GM12878 (cell line): ENCODE measurements around the gene SEMA3G. TPM values are rescaled to one million over a fixed set of nuclear protein-coding genes. Genes with fewer than 3 reads are reported as not detected.

Experiments used
- ATAC-seq: fragments of 200-7000 bp; cut with Tn5 transposase; 3 replicates; pipeline ENCODE4 v1.9.1; 2020; ENCODE audit warnings: mild to moderate bottlenecking, moderate library complexity
- BruUV-seq: library from RNA; stranded (reverse); fragments of 400-500 nt; replicated peaks from 2 replicates; lab custom pipeline; 2021; lab: Mats Ljungman, UMichigan
- CTCF ChIA-PET: fragments of 300-600 bp; sonication (Branson Sonifier 250); formaldehyde crosslinking; extraction: SDS; loops from one replicate; lab custom pipeline; 2021; ENCODE audit warnings: inconsistent platforms; lab: Yijun Ruan, JAX
- POLR2A ChIA-PET: fragments of 350-600 bp; formaldehyde crosslinking; extraction: SDS; loops from one replicate; lab custom pipeline; 2021; ENCODE audit warnings: inconsistent platforms; lab: Charles Lee
- RAD21 ChIA-PET: fragments of 300-600 bp; sonication (Branson Sonifier 250); formaldehyde crosslinking; loops from one replicate; lab custom pipeline; 2023; ENCODE audit warnings: antibody characterized with exemption; ENCODE audit not compliant: unreplicated experiment; lab: Charles Lee
- SMC1A ChIA-PET: fragments of 300-600 bp; sonication (Branson Sonifier 250); formaldehyde crosslinking; loops from one replicate; lab custom pipeline; 2023; ENCODE audit not compliant: unreplicated experiment, uncharacterized antibody; lab: Charles Lee
- DNase-seq: peaks from one replicate; pipeline ENCODE4 v3.0.0-alpha.2; 2011; ENCODE audit warnings: low read depth, low spot score
- FAIRE-seq: peaks from 3 replicates; lab custom pipeline; 2011; peaks lifted over from hg19 to GRCh38; lab: Jason Lieb, UNC
- H2AFZ ChIP-seq: 2 replicates; pipeline ENCODE4 v1.6.0; 2011; ENCODE audit warnings: low read depth, low read length, control low read depth; ENCODE audit not compliant: control insufficient read depth
- H3K27ac ChIP-seq: 2 replicates; pipeline ENCODE4 v1.5.1; 2011; ENCODE audit warnings: control low read depth; ENCODE audit not compliant: control insufficient read depth, insufficient read depth
- H3K27me3 ChIP-seq, 2 experiments: replicated peaks in 1 of 2; 2 replicates each; pipeline versions ENCODE4 v1.6.0 to v1.6.1; 2011; ENCODE audit warnings: low read length in 1 of 2; ENCODE audit not compliant: control insufficient read depth in 2 of 2, insufficient read depth in 2 of 2
- H3K36me3 ChIP-seq, 2 experiments: 2 replicates each; pipeline ENCODE4 v1.5.1; 2011; ENCODE audit warnings: low read length in 1 of 2; ENCODE audit not compliant: control insufficient read depth in 2 of 2, insufficient read depth in 2 of 2
- H3K4me1 ChIP-seq: 2 replicates; pipeline ENCODE4 v1.6.1; 2011; ENCODE audit warnings: mild to moderate bottlenecking, low read length, moderate library complexity, mixed read lengths; ENCODE audit not compliant: control insufficient read depth, insufficient read depth
- H3K4me2 ChIP-seq: 2 replicates; pipeline ENCODE4 v1.6.0; 2011; ENCODE audit warnings: control low read depth; ENCODE audit not compliant: control insufficient read depth, insufficient read depth
- H3K4me3 ChIP-seq: fragments of 200-600 bp; sonication (generic); 2 replicates; pipeline ENCODE4 v1.5.1; 2016
- H3K79me2 ChIP-seq: 2 replicates; pipeline ENCODE4 v1.6.0; 2011; ENCODE audit warnings: low read length; ENCODE audit not compliant: control insufficient read depth, insufficient read depth
- H3K9ac ChIP-seq: 2 replicates; pipeline ENCODE4 v1.8.0; 2011; ENCODE audit warnings: low read length, control low read depth, mixed read lengths; ENCODE audit not compliant: control insufficient read depth, insufficient read depth
- H3K9me3 ChIP-seq: replicated peaks from 3 replicates; pipeline ENCODE4 v1.5.1; 2011; ENCODE audit warnings: mild to moderate bottlenecking, low read length; ENCODE audit not compliant: control insufficient read depth, insufficient read depth
- H4K20me1 ChIP-seq: 2 replicates; pipeline ENCODE4 v1.6.0; 2011; ENCODE audit not compliant: control insufficient read depth, insufficient read depth
- BHLHE40 ChIP-seq, 2 experiments: fragments of 450-650 bp in 1 of 2; IDR thresholded peaks; 2 replicates each; pipeline ENCODE4 v1.6.1; 2011 to 2017; ENCODE audit warnings: low read depth in 2 of 2, borderline replicate concordance in 1 of 2, improper control_type of control experiment in 1 of 2, low read length in 1 of 2, mild to moderate bottlenecking in 1 of 2
- CTCF ChIP-seq, 3 experiments: IDR thresholded peaks in 2 of 3; conservative IDR thresholded peaks in 1 of 3; 2 replicates each; pipeline ENCODE4 v1.5.1; 2011; ENCODE audit warnings: low read depth in 3 of 3, low read length in 3 of 3, mild to moderate bottlenecking in 3 of 3, control low read depth in 2 of 3, moderate library complexity in 2 of 3, inconsistent platforms in 1 of 3, mixed read lengths in 1 of 3; ENCODE audit not compliant: control insufficient read depth in 2 of 3, insufficient read depth in 1 of 3; ENCODE audit errors: extremely low read depth in 1 of 3
- EZH2 ChIP-seq: IDR thresholded peaks from 2 replicates; pipeline ENCODE4 v1.6.1; 2012; ENCODE audit warnings: low read depth, mild to moderate bottlenecking, control low read depth, inconsistent platforms, low read length, borderline replicate concordance; ENCODE audit not compliant: control insufficient read depth
- IRF5 ChIP-seq: fragments of 450-650 bp; IDR thresholded peaks from 2 replicates; pipeline ENCODE4 v1.6.1; 2017; ENCODE audit warnings: borderline replicate concordance
- MEF2A ChIP-seq: IDR thresholded peaks from 2 replicates; pipeline ENCODE4 v1.6.1; 2011; ENCODE audit warnings: low read depth, mild to moderate bottlenecking, low read length, moderate library complexity; ENCODE audit not compliant: insufficient read depth
- PML ChIP-seq: IDR thresholded peaks from 2 replicates; pipeline ENCODE4 v1.6.1; 2012; ENCODE audit warnings: low read length, inconsistent platforms
- RAD21 ChIP-seq: IDR thresholded peaks from 2 replicates; pipeline ENCODE4 v1.6.1; 2011; ENCODE audit warnings: mild to moderate bottlenecking, low read depth, low read length, moderate library complexity; ENCODE audit not compliant: insufficient read depth
- SMC3 ChIP-seq: IDR thresholded peaks from 2 replicates; pipeline ENCODE4 v1.6.1; 2011; ENCODE audit warnings: low read length, improper control_type of control experiment, borderline replicate concordance
- TARDBP ChIP-seq: IDR thresholded peaks from 2 replicates; pipeline ENCODE4 v1.6.1; 2016; ENCODE audit warnings: borderline replicate concordance
- TCF12 ChIP-seq: IDR thresholded peaks from 2 replicates; pipeline ENCODE4 v1.6.1; 2011; ENCODE audit warnings: low read depth, mild to moderate bottlenecking, low read length
- ZNF384 ChIP-seq: IDR thresholded peaks from 2 replicates; pipeline ENCODE4 v1.6.1; 2012; ENCODE audit warnings: low read depth, mild to moderate bottlenecking, low read length, improper control_type of control experiment, borderline replicate concordance
- WGBS: methylation state at CpG from one replicate; pipeline ENCODE4 v1.1.6; 2016; ENCODE audit warnings: low lambda C conversion rate; ENCODE audit not compliant: insufficient replicate concordance, insufficient coverage; ENCODE audit errors: missing lambda C conversion rate; 5-methylcytosine and 5-hydroxymethylcytosine counted together
- in situ Hi-C: fragments of 300-500 bp; cut with MboI; formaldehyde crosslinking; loops from 9 replicates; pipeline ENCODE4 v1.14.3; 2018; ENCODE audit warnings: mixed read lengths
- intact Hi-C: fragments of 100-400 bp; cut with micrococcal nuclease; formaldehyde crosslinking; loops from one replicate; pipeline ENCODE4 v1.14.2; 2022; ENCODE audit not compliant: unreplicated experiment
- polyA plus RNA-seq, 11 experiments: library from polyadenylated mRNA; depleted of rRNA in 4 of 11; unstranded in 6 of 11; stranded (reverse) in 5 of 11; fragments of >200 nt; fragmentation: Nextera tagmentation in 4 of 11; fragmentation: Illumina TruSeq in 1 of 11; extraction: Ambion mirVana in 4 of 11; extraction: Trizol in 1 of 11; gene quantifications; 1 replicate in 1 of 11; 2 replicates in 10 of 11; pipeline versions ENCODE4 v1.2.1 to v1.2.3, GENCODE V29; 2011 to 2016; ENCODE audit warnings: inconsistent platforms in 2 of 11, missing spikeins in 2 of 11, low read depth in 1 of 11
- total RNA-seq, 4 experiments: library from RNA; depleted of rRNA in 3 of 4; stranded (reverse); fragments of >200 nt in 3 of 4; fragmentation: Illumina TruSeq in 1 of 4; extraction: Trizol in 1 of 4; gene quantifications; 2 replicates each; pipeline versions ENCODE4 v1.2.1 to v1.2.3, GENCODE V29; 2013 to 2021

Gene SEMA3G
- total and polyA plus RNA-seq, 10 of the 15 experiments (the other 5 are each of a cell fraction or from before 2014, with no cell fraction given), result 0.03 to 0.04 TPM; not detected in 8

GRCh38 chr3:52429031-52429430, 15.9 kb downstream of the SEMA3G start (continued):
- TF ChIP-seq IRF5, result no peak
- TF ChIP-seq EZH2, result no peak
- TF ChIP-seq, all 136 proteins: peak for 0

- Histone ChIP-seq H3K4me2 (no peak overlapping the region), H3K4me3 (no peak overlapping the region), H3K4me1 (no peaks in the 10 kb centered on the region), H3K9me3 (no peaks in the 10 kb centered on the region), H3K27me3 (no peaks in the 10 kb centered on the region), H3K9ac (no peak overlapping the region), H3K79me2 (no peaks in the 10 kb centered on the region), H3K27ac (no peak overlapping the region), H3K36me3 (no peaks in the 10 kb centered on the region), H4K20me1 (no peaks in the 10 kb centered on the region), H2AFZ (no peak overlapping the region)
- intact Hi-C loops (loop anchor here (1.0 kb wide), 1 partner anchor 19 kb away; no protein-coding TSS in a partner anchor), in situ Hi-C loops (no loop called here)
- RAD21 ChIA-PET, result interaction anchor here (1.0 to 2.6 kb wide), 2 partner anchors 17 to 19 kb away, joined by 4 to 9 read pairs; partner anchors contain the start of gene SEMA3G
- POLR2A ChIA-PET, result interaction anchor here (1.1 to 1.8 kb wide), 2 partner anchors 9 to 16 kb away, joined by 3 to 4 read pairs; no protein-coding TSS in a partner anchor
- SMC1A ChIA-PET, result interaction anchor here (0.7 to 2.6 kb wide), 7 partner anchors 11 to 39 kb away, joined by 3 to 14 read pairs (median 5); partner anchors contain the start of gene SEMA3G
- no TSS peak for BruUV-seq
- CTCF ChIA-PET, result interaction anchor here (0.6 to 8.8 kb wide), 15 partner anchors 8 to 240 kb away, joined by 3 to 147 read pairs (median 4); partner anchors contain the start of genes SEMA3G and TNNC1
- ATAC-seq (peak; percentile 95), FAIRE-seq (peak; percentile 92), DNase-seq (no peak)
- WGBS, result 7% methylated on average over 7 of the region's 7 CpGs
- no peak for TF ChIP-seq MEF2A
- TF ChIP-seq RAD21, result peak; percentile 74
- TF ChIP-seq PML, result no peak
- peak; percentile 72 to 78 (median 77) for TF ChIP-seq CTCF (IDR thresholded peaks at IDR 0.05 in 2 of 3, conservative IDR thresholded peaks at IDR 0.05 in 1 of 3; ENCODE audit: control insufficient read depth in 2 of 3, extremely low read depth in 1 of 3, insufficient read depth in 1 of 3, low read depth in 3 of 3, low read length in 3 of 3)
- TF ChIP-seq SMC3, result peak; percentile 77
- no peak for TF ChIP-seq TCF12
- TF ChIP-seq TARDBP, result no peak
- no peak for TF ChIP-seq BHLHE40 (IDR thresholded peaks at IDR 0.05; ENCODE audit: borderline replicate concordance in 1 of 2, low read depth in 2 of 2, low read length in 1 of 2)
- no peak for TF ChIP-seq ZNF384
- TF ChIP-seq, all 136 proteins: peak for 3
These were observed 16.5 kb downstream of the SEMA3G start for GRCh38 chr3:52428151-52429005.
